GM19351 (cell line): Measurements from ENCODE around the gene NLGN3.

Experiments used
- ATAC-seq: cut with Tn5 transposase; IDR thresholded peaks from one replicate; pipeline ENCODE4 v1.9.1; 2021; ENCODE audit warnings: mild to moderate bottlenecking, moderate library complexity; ENCODE audit not compliant: unreplicated experiment

Gene NLGN3

DNA sequence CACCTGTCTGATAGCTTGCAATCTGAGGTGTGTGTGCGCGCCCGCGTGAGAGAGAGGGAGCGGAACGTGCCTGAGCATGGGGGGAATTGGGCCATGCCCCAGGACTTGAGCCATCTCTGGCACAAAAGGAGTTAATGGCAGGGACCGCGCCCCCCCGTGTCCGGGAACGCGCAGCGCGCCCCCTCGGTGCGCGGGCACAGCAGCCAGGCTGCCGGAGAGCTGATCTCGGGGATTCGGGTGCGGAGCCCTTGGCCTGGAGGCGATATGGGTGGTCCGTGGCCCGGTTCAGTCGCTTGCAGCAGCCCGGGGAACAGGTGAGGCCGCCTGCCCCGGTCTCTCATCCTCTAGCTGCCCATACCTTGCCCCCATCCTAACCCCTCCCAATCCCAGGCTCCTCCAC is at the start of gene NLGN3:
NLGN3 (plus strand) TSS at position 191 of the 400 bp plus-strand sequence. CDS start 2,909 bp downstream, outside the sequence.
- ATAC-seq = no peak

DNA sequence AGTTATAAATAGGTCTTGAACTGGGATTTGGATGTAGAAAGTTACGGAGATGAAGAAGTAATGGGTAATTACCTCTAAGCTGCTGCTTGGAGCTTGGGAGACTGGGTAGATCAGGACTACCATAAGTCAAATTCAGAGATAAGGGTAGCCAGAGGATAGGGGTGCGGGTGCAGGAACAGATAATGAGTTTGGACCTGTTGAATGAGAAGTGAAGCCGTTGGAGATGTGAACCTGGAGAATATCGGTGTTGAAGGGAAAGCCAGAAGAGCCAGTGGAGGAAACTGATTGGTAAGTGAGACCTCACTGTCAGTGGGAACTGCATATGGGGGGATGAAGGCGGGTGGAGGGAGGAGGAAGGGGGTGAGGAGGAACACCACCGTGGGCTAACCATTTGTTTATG is 49.6 kb upstream of the NLGN3 start:
- no peak for ATAC-seq

DNA sequence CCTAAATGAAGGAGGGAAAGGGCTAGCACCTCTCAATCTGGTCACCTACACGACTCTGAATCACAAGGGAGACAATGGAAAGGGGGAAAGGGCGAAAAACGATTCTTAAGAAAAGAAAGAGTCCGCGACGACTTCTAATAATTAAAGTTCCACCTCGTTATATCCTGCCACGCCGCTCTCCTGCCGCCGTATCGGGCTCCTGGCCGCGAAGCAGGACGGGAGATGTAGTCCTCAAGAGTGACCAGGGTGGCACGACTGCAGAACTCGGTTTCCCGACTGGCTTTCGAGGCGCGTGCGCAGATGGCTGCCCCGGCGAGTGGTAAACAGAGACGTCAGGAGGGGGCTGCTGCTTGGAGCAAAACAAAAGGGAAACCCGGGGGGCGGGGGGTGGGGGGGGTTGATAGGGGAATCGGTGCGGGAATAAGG is 49.1 kb upstream of the NLGN3 start, which contains the start of gene FOXO4:
FOXO4 (plus strand) TSS at position 297 of the 426 bp plus-strand sequence. CDS start 678 bp downstream, outside the sequence.
- peak; percentile 94 for ATAC-seq

DNA sequence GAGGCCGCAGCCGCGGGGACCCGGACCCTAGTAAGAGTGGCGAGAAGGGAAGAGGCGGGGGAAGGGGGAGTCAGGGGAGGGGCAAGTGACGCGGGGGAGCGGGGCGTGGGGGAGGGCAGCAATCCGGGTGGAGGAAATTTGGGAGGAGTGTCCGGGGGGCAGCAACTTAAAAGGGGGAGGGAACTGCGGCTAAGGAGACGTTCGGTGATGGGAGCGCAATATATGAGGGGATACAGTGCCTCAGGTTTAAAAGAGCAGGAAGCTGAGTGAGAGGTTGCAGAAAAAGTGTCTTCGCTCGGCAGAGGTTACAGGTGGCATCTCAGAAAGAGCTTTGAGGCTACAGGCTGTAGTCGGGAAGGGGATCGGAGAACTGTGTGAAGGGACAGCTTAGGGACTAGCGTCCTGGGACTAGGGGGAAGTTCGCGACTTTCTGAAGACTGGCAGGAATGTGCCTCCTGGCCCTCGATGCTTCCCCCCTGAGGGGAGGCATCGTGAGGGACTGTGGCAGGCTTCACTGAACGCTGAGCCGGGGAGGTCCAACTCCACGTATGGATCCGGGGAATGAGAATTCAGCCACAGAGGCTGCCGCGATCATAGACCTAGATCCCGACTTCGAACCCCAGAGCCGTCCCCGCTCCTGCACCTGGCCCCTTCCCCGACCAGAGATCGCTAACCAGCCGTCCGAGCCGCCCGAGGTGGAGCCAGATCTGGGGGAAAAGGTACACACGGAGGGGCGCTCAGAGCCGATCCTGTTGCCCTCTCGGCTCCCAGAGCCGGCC is 48.5 kb upstream of the NLGN3 start:
- ATAC-seq = peak; percentile 20

DNA sequence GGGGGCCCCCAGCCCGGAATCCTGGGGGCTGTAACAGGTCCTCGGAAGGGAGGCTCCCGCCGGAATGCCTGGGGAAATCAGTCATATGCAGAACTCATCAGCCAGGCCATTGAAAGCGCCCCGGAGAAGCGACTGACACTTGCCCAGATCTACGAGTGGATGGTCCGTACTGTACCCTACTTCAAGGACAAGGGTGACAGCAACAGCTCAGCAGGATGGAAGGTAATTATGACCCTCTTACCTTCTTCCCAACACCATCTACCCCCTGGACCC is 47.9 kb upstream of the NLGN3 start:
- ATAC-seq = no peak

DNA sequence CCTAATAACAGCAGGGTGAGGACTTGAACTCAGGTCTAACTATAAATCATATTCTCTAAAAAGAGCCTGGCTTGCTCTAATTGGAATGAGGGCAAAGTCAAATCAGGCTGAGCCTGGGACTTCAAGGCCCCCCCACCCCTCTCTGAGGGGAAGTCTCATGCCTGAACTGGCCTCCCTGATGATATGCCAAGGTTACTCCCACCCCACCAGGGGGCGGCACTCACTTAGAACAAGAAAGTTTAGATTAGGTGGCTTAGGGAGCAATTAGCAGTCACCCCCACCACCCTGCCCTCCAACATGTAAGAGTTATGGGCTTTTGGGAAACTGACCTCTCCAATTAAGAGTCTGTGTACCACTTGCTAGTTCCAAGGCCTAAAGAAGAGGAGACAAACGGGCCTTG is 46.3 kb upstream of the NLGN3 start:
- ATAC-seq = no peak

DNA sequence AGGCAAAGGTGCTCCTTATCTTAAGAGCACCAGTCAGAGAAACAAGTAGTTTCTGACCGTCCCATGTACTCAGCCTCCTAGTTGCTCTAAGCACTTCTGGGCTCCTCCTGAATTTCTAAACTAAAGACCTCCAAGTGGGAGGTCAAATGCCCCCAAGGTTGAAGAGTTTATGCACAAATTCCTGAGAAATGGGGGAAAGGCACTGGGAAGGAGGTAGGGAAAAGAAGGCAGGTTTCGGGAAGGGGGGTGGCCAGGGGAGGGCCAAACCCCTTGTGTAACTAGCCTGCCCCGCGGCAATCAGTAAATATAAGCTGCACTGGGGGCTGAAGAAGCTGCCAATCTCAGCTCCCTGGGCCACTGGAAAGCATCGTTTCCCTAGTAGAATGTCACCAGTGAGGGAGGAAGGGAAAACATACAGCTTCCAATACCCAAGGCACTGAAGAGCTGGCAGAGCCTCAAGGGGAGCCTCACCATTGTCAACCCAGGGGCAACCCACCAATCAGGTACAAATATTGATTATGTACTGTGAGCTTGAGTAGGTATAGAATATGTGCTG is 45.6 kb upstream of the NLGN3 start:
- no peak for ATAC-seq

DNA sequence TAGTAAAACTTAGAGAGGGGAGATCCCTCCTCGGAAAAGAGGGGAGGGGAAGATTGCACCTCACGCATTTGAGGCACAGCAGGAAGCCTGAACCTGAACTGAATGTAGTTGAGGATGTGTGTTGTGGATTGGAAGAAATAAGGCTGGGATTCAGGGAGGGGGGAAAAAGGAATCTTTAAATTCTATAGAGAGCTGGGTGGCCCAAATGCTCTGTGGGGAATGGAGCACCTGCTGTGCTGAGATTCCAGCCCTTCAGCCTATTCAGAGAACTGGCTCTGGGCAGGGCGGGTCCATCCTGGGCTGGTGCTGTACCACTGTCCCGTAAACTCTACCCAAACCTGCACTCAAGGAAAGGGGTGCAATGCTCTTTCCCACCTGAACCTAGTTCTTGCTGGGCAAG is 44.9 kb upstream of the NLGN3 start:
- ATAC-seq = no peak

DNA sequence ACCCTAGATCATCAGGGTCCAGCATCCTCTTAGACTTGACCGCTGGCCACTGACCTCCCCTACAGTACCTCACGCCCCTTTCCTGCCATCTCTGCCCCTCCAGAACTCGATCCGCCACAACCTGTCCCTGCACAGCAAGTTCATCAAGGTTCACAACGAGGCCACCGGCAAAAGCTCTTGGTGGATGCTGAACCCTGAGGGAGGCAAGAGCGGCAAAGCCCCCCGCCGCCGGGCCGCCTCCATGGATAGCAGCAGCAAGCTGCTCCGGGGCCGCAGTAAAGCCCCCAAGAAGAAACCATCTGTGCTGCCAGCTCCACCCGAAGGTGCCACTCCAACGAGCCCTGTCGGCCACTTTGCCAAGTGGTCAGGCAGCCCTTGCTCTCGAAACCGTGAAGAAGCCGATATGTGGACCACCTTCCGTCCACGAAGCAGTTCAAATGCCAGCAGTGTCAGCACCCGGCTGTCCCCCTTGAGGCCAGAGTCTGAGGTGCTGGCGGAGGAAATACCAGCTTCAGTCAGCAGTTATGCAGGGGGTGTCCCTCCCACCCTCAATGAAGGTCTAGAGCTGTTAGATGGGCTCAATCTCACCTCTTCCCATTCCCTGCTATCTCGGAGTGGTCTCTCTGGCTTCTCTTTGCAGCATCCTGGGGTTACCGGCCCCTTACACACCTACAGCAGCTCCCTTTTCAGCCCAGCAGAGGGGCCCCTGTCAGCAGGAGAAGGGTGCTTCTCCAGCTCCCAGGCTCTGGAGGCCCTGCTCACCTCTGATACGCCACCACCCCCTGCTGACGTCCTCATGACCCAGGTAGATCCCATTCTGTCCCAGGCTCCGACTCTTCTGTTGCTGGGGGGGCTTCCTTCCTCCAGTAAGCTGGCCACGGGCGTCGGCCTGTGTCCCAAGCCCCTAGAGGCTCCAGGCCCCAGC is 43.8 kb upstream of the NLGN3 start:
- no peak for ATAC-seq

DNA sequence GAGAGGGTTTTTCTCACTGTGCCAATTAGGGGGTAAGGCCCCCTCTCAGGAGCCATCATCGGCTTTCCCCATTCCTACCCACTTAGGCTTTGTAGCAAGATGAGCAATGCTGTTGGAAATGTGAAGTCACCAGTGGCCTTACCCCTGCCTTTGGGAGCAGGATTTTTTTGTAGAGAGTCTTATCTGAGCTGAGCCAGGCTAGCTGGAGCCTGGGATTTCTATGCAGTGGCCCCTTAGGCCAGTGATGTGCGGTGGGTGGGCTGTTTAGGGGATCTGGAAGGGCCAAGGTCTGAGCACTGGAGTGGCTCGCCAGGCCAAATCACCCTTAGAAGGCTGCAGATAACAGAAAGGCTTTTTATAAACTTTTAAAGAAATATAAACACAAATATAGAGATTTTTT is 42.3 kb upstream of the NLGN3 start:
- no peak for ATAC-seq

DNA sequence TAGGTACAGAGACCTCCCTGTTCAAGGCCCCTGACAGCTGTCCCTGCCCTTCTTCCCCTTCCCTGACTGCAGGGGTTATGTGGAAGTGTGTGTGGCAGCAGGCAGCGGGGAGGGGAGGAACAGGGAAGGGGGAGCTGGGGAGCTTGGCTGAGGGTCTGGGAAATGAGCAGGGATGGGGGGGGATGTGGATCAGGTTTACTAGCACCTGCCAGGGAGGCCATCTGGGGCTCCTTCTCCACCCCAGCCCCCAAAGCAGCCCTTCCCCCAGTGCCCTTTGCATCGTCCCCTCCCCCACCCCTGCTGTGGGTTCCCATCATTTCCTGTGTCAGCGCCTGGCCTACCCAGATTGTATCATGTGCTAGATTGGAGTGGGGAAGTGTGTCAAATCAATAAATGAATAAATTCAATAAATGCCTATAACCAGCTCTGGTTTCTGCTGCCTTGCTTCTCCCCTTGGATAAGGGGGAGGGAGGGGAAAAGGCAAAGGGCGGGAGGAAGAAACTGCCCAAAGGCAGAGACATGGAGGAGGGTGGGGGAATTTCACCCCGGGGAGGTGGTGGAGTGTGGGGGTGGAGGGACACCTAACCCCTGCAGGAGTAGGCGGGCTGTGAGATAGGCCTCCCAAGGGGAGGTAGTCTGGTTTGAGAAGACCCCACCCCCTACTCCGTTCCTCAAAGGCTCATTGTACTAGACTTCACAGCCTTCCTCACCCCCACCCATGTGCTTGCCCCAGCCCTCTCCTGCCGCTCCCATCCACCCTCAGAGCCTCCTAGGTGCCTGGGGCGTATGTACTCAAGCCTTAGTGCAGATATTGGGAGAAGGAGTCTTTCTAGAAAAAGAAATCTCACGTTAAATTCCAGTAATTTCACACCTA is 41.3 kb upstream of the NLGN3 start:
- ATAC-seq = peak; percentile 44

DNA sequence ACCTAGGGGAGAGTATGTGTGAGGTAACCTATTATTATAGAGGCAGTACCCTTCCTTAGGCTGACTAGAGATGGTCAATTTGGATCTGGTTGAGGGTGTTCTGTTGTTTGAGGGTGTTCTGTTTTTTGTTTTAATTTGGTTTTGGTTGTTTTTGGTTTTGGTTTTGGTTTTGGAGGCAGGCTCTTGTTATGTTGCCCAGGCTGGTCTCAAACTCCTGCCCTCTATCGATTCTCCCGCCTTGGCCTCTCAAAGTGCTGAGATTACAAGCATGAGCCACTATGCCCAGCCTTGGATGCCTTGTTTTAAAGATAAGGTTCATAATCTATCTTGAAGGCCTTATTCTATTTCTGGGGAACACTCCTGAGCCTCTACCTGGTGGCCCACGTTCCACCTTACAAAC is 39.0 kb upstream of the NLGN3 start:
- no peak for ATAC-seq

DNA sequence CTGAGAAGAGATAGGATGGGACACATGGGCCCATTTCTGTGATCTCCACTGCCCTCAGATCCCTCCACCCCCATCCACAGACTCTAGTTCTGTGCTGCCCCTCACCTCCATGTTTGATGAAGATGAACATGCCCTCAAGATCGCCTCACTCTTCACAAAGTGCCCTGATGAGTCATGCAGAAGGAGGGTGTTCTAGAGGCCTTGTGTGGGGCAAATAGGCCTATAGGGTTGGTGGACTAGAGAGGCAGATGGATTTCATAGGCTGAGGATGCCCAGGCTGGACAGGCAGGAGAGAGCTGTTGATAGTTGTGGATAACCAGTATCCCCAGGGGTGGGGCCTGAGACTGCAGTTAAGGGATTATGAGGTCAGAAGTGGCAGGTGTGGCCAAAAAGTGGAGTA is 38.2 kb upstream of the NLGN3 start, which contains the start of gene CXorf65:
CXorf65 (minus strand) TSS at position 314 of the 400 bp plus-strand sequence; CDS start at position 130, 184 bp downstream.
- ATAC-seq = no peak

DNA sequence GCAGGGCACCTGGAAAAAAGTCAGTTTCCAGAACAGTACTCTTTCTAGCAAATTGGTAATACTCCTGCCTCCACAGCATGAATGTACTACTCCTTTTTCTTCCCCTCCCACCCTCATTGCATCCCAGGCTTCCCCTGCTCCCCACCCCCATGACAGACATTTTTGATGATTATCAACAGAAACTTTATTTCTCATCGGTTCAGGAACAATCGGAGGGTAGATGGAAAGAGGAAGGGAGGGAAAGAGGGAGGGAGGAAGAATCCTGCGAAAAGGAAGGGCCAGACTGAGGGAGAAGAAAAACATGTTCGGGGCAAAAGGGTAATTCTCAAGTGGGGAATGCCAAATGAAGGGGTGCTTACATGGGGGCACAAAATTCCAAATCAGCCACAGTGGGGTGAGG is 37.4 kb upstream of the NLGN3 start:
- no peak for ATAC-seq

DNA sequence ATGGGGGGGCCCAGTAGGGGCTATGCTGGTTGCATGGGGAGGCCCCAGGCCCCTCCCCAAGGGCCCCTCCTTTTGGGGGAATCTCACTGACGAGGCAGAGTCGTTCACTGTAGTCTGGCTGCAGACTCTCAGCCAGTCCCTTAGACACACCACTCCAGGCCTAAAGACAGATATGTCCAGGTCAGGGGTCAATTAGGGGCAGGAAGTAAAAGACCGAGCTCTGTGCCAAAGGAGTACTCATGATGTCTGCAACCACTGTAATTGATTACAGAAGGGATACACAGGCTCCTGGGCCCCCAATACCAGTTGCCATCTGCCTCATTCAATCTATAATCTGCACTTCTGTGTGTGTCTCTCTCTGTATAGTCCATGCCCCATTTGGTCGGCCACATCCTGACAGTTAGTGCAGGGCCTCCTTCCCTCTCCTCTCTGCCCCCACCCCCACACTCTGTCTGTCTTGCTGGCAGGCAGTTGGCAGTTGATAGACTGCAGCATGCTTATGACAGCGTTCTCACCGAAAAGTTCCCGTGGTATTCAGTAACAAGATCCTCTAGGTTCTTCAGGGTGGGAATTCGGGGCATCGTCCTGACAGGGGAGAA is 36.8 kb upstream of the NLGN3 start:
- ATAC-seq = no peak

DNA sequence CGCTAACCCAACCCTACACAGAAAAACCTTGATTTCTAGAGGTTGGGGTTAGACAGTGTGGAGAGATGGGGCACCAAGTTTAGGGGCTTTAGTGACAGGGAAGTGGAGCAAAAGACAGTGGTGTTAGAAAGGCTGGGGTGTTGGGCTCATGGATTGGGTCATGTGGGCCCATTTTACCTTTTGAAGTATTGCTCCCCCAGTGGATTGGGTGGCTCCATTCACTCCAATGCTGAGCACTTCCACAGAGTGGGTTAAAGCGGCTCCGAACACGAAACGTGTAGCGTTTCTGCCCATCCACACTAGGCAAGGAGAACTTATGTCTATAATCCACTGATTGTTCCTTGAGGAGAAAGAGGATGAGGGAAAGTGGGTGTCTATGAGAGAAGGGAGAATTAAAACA is 35.6 kb upstream of the NLGN3 start:
- no peak for ATAC-seq

DNA sequence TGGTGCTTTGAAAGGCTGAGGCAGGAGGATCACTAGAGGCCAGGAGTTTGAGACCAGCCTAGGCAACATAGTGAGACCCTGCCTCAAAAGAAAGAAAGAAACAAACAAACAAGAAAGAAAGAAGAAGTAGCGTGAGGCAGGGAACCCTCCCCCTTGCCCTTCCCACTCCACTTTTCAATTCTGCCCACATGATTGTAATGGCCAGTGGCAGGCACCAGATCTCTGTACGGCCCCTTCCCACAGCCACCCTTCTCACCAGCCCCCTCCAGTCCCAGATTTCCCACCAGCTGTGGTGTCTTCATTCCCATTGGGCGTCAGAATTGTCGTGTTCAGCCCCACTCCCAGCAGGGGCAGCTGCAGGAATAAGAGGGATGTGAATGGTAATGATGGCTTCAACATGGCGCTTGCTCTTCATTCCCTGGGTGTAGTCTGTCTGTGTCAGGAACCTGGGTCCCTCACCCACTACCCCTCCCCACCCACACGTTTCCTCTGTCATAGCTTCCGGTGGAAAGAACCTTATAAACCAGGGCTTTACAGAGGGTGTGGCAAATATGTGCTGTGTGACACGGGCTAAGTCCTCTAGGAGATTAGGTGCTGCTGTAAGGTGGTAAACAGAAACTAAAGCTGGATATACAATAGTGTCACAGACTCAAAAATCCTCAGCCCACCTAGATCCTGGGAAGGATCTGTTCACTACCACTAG is 33.3 kb upstream of the NLGN3 start, which contains the start of gene IL2RG:
IL2RG (minus strand) TSS at position 437 of the 703 bp plus-strand sequence; CDS start at position 399, 38 bp downstream.
- peak; percentile 85 for ATAC-seq

DNA sequence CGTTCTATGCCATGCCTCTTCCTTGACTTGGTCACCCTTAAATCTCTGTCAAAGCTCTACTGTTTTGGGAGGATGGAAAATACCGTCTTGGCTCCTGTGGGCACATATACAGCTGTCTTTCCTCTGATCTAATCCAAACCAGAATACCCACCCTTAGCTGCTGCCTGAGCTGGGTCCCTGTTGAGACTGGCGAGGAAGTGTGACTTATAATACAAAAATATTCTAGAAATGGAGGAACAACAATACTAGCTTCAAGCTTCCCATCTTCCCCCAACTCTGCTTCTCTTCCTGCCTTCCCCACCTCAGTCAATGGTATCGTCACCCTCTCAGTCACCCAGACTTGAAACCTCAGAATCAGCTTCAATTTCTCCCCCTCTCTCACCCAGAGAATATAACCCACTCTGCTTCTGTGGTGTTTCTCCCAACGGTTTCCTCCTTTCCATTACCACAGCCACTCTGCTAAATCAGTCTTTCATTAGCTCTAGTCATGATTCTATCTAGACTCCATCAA is 32.7 kb upstream of the NLGN3 start:
- ATAC-seq = peak; percentile 31

DNA sequence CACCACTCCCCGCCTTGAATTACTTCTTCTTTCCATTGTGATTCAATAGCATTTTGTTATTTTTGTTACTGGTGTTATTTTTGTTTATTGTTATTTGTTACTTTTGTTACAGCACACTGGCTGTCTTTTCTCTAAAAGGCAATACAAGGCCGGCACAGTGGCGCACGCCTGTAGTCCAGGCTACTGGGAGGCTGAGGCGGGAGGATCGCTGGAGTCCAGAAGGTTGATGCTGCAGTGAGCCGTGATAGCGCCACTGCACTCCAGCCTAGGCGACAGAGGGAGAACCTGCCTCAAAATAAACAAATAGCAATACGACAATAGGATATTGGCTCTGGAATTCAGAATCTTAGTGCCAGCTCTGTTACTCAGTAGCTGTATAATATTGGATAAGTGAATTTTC is 27.3 kb upstream of the NLGN3 start:
- no peak for ATAC-seq
